ENCODE results near the gene EPN2.
"Not testable (repeated sequence)": the region's sequence is repeated elsewhere in the genome, so short reads cannot be mapped to it uniquely, and the experiment has no call there.

Gene EPN2

DNA sequence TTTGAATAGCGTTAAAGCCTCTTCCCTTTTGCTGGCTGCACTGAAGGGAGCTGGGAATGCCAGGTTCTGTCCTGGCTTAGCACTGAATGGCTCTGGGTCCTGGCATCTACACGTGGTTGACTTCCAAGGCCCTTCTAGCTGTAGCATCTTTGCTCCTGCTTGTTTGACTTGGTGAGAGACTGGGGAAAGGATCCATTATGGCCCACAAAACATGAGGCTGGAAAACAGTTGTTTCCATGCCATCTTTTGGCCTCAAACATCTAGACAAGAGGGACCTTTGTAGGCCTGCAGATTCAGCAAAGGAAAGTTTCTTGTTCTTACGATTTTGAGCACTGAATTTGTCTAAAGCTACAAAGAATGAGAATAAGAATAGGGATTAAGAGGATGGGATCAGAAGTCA, 32.5 kb downstream of the EPN2 start:
- no peak for DNase-seq

DNA sequence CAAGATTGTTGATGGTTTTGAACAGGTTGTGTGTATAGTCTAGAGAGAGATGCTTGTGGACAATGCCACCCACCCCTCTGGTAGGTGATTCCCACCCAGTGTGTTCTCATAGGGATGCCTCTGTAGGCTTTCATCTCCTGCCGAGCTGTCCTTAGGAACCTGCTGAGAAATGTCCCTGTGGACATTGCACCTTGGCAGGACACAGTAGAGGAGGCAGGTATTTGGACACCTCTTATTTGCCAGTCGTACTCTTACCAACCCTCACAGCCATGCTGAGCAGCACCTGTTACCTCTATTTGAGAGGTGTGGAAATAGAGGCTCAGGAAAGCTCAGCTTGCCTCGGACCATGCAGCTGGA, 33.2 kb downstream of the EPN2 start:
- no peak for DNase-seq

DNA sequence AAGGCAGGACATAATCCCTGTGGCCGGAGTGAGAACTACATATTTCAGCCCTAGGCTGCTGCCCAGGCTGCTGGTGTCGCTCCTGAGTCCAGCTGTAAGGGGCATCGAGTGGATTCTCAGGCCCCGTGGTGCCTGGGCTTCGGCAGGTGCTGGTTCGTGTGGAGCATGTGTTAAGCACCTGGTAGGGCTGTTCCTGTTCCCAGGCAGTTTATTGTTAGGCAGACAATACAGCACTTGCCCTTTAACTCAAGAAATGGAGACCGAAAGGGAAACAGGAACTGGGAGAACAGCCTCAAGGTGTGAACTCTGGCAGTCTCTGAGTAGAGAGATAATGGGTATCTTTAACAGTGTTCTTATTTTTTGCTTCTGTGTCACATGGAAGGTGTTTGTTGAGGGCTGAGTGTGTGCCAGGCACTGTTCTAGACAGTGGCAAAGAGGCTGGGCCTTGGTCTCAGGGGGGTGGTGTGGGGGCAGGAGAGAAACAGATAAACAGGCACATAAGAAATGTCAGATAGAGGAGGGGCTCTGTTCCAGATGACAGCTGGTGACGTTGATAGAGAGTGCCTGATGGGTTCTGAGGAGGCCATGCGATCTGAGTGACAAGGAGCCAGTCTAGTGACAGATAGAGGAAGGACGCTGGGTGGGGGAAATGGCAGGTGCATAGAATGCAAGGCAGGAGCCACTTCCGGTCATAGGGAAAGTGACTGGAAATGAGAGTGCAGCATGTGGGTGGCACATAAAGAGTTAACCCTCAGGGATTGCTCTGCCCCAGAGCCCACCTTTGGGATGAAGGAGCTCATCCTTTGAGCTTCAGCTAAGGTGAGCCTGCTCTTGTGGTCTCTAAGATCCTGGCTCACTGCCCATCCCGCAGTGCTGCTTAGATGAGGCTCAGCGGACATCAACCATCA, 33.8 kb downstream of the EPN2 start:
- peak; percentile 96 for DNase-seq

DNA sequence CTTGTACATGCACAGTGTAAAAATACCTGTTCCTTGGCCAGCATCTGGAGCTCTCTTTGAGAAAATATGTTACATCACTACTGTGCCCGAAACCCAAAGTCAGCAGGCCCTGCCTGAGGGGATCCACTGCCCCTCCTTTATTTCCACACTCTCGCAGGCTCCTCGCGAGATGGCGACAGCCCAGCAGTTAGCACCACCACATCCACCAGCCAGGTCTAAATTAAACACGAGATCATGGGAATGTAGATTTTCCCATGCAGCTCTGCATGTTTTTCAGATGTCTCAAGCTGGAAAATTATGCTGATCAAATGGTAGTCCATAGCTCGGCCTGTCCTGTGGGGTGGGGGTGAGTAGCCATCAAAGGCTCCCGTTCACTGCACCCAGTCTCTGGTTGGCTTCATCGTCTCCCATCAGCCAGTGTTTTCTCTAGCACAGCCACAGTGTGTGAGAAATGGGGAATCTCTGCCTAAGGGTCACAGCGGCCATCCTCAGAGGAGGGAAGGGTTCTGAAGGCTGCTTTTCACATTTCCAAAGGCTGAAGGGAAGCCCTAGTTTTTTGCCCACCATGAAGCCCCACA, 34.7 kb downstream of the EPN2 start:
- DNase-seq: no peak

DNA sequence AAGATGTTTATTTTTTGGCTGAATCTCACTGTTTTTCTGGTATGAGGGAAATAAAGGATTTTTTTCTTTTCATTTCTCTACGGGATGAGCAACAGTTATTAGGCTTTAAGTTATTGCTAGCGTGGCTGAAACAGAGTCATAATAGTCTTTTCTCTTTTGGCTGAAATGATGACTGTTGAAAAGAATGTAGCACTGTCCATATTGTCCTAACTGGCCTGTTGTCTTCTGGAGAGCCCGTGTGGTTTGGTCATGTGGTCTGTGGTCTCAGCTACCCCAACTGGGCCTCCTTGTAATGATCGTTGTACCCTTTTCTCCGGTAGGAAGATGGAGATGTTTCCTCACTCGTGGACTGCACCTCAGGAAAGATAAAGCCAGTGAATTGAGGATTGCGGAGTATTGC, 36.6 kb downstream of the EPN2 start:
- DNase-seq: no peak

DNA sequence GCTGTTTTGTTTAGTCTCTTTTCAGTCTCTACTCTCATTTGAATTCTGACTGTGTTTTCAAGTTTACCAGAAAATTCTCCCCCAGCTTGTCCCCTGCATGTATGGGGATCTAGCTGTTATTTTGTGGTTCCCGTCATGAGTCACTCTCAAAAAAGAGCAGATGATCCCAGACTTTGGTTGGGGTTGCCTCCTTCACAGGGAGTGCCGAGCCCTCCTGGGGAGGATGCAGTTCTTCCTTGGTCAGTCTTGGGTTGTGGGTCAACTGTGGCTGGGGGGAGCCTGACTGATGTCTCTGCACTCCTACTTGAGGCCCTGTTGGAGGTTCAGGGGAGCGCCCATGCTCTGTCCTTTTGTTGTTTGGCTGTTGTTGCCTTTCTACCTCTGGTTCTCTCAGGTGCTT, 37.7 kb downstream of the EPN2 start:
- no peak for DNase-seq

DNA sequence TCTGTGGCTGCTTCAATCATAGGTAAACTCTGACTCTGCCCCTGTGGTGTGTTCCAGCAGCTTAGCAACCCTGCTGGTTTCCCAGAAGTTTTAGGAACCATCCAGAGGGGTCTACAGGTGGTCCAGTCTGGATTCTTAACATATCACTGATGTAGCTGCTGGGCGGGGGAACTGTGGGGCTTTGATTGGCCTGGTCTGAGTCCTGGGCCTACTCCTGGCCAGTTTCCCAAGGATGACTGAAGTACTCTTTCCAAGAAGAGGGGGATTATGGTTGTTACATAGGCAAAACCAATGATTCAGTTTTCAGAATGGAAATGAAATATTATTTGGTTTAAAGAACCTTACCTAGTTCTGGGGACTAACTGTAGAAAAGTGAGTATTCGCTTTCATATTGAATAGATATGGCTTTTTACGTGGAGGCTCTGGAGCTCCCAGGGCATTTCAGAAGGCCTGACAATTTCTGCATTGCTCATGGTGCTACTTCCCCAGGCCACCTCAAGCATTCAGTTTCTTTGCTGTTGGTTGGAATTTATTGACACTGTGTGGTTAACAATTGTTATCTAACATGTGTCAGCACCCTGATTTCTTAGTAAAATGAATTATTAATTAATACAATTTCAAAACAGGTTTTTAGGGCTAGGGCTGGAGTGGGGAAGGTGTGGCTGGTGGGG, 38.4 kb downstream of the EPN2 start:
- peak; percentile 36 for DNase-seq

DNA sequence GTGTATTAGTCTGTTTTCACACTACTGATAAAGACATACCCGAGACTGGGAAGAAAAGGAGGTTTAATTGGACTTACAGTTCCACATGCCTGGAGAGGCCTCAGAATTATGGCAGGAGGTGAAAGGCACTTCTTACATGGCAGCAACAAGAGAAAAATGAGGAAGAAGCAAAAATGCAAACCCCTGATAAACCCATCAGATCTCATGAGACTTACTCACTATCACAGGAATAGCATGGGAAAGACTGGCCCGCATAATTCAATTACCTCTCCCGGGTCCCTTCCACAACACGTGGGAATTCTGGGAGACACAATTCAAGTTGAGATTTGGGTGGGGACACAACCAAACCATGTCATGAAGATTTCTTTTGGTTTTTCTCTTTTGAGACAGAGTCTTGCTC, 41.1 kb downstream of the EPN2 start:
- DNase-seq: not testable (repeated sequence)

DNA sequence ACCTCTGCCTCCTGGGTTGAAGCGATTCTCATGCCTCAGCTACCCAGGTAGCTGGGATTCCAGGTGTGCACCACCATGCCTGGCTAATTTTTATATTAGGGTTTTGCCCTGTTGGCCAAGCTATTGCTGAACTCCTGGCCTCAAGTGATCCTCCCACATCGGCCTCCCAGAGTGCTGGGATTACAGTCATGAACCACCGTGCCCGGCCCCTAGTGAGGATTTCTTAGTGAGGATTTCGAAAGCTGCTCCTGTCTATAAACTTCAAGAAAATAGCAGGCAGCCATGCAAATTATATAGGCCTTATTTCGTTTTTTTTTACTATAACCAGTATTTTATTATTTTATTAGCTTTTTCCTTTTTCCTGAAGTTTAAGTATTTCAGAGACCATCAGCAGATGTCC, 41.6 kb downstream of the EPN2 start:
- DNase-seq: no peak

DNA sequence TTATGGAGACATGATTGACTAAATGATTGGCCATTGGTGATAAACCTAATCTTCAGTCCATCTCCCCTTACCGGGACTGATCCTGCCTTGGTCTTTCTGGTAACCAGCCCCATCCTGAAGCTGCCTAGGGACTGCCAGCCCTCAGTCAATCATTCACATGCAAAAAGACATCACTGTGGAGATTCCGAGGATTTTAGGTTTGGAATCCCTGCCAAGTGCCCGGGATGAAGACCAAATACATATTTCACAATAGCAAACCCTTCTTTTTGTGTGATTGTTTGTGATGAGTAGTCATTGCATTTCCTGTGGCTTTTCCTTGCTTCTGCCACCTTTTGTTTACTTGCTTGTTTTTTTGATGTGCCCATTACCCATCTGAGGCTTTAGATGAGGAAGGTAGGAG, 44.0 kb downstream of the EPN2 start:
- no peak for DNase-seq

DNA sequence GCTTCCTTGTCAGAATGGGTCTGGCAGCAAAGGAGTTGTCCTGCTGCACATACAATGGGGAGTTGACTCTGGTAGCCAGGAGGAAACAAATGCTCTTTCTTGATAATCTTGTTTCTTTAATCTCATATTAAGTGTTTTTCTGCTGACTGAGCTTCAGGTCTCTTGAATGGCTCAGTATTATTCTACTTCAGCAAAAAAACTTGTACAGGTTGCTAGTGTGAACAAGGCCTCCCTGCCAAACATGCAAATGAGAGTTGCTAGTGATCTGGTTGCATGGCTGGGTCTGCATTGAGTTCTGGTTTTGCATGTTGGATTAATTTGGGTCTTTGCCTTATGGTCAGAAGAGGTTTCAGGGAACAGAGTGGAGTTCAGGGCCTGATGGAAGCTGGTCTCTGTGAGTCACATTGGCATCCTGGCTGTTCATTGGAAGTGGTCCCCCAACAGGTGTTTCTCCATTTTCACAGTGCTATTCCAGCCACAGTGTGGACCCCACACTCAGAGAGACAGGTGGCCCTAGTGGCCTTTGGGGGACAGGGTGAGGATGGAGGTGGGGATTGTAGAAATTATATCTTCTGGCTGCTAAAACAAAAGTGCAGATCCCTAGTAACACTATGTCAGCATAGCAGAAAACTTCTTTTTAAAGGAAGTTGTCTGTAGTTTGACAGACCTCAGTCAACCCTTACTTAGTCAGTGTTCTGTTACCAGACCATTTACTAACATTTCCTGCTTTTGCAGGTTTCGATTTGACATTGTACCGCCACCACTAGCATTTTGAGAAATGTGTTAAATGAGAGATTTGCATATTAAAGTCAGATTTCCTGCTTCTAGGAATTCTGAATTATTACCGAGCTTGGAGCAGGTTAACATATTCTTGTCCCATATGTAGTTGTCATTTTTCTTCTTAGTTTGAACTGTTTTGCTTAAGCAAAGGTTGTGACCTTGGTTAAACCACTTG, 47.1 kb downstream of the EPN2 start:
- DNase-seq: no peak

DNA sequence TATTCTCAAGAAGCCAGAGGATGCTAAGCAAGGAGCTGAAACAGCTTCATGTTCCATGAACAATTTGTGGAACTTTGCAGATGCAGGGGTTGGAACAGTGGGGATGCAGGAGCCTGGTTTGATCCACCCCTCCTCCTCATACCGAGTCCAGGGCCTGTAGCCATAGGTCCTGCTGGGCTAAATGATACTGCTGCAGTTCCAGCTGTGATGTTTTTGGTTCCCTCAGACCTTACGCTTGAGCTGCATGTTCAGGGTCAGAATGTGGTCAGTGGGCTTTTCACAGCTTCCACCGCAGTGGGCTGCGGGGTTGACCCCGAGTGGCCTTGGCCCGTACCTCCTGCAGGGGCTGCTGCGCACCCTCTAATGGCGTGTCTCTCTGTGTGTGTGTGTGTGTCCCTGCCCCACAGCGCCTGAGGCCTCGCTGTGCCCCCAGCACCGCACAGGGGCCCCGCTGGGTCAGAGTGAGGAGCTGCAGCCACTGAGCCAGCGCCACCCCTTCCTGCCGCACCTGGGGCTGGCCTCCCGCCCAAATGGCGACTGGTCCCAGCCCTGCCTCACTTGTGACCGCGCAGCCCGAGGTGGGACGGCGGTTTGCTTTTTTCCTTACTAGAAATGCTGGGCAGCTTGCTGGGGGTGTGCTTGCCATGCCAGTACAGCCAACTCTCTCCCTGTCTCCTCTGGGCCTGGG, 48.2 kb downstream of the EPN2 start:
- DNase-seq: no peak

DNA sequence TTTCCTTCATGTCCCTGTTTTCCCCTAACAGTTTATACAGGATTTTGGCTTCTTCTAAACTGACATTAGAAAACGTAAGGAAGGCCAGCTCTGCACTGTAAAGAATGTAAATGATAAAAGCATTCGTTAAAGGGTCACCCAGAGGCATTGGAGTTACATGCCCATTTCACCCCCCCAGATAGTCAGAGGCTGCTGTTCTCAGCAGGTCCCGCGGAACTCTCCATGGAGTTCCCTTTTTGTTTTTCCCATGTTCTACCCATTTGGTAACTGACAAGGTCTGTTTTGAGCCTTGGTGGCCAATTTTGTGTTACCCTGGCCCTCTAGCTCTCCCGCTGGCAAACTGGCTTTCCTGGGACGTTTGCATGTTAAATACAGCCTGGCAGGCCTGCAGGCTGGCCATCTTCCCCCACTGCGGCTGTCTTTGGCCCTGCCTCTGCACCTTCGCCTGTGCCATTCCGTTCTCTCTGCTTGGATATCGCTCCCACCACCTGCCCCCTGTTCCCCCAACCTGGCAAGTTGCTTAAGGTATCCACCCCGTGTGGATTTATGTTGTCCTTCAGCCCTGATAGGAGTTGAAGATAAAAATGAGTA, 49.7 kb downstream of the EPN2 start:
- DNase-seq: no peak

DNA sequence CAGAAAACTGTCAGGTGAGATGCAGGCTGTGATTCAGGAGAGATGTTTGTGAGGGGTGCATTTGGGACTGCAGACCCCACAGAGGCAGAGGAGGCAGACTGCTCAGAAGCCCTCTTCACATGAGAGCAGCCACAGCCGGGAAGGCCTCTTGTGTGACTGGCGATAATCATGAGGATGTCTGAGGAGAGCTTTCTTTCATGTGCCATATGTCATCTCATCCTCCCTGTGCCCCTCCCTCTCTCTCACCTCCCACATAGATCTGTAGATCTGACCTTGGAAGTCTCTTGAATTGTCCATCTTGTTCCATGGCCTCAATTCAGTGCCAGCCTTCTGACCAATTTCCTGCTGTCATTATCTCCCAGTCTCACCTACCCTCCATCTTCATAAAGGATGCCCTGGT, 50.5 kb downstream of the EPN2 start:
- DNase-seq: no peak

DNA sequence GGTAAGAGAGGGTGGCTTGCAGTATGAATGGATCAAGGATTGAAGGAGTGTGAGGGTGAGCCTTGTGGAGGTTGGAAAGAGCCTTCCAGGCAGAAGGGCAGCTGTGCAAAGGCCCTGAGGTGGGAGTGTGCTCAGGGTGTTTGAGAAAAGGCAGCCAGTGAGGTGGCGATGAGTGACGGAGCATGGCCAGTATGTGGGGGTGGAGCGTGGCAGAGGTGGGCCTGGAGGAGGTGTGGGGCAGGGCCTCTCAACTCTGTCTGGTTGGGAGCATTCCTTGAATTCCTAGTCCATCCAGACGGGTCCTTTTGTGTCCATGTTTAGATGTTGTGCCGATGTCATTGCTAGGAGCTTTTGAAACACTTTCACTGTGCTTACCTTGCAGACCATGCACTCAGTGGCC, 51.3 kb downstream of the EPN2 start:
- DNase-seq: no peak

DNA sequence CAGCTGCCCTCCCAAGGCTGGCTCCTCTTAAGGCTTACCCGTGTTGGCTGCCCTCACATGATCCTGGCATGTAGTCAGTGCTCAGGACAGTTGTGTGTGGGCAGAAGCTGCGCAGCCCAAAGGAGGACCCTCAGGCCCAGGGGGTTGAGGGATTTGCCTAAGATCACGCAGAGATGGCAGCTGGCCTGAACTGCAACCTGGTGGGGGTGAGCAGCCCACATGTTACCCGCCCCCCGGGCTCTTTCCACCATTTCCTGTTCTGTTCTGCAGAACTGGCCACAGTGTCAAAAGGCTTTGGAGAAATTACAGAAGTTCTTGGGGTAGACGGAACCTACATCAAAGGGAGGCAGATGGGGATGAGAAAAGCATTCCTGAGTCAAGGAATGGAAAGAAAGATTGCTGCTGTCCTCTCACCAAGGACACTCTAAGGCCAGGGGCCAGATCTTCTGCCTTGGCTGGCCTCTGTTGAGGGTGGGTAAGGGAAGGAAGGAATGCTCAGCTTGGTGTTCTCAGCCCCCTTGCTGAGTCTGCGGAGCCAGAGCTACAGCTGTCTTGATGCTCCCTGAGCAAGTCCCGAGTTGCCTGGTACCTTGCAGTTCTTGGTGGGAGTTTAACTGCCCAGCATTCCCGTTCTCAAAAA, 53.0 kb downstream of the EPN2 start:
- DNase-seq: peak; percentile 44

DNA sequence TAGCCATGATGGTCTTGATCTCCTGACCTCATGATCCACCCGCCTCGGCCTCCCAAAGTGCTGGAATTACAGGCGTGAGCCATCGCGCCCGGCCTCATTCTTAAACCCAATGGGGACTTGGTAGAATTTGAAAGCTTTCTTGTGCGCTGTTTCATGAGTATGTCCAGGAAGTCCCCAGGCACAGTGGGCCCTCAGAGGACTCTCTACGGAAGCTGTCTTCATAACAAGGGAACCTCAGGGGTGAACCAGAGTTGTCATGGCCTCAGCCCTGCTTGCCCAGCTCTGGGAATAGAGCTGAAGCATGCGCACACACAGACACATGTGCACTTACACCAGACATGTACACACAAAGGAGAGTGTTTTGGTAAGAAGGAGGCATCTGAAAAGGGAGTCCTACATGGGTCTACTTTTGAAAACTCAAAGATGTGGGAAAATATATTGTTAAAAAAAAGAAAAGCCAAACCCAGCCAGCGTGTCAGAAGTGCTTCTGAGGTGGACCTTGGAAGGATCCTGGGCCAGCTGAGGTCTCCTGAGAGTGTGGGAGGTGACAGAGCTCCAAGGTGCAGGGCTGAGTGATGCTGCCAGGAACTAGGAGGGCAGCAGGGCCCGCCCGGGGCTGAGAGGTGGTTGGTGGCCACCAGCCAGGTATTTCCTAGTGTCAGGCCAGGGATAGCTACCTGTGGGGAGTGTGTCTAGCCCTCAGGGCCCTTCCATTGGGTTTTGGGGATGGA, 54.6 kb downstream of the EPN2 start:
- no peak for DNase-seq

DNA sequence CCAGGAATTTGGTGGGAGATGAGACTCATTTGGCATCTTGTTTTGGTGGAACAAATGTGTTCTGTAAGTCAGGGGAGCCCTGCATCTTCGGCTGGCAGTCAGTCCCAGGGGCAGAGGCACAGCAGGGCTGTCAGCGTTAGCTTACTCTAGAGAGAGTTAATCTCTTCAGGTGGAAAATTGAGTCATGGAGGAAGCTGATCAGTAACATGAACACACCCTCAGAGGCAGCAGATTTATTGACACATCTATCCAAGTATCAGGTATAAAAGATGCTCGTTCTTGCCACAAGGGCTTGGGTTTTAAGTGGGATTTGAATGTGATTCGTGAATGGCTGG, 55.2 kb downstream of the EPN2 start:
- DNase-seq: no peak

DNA sequence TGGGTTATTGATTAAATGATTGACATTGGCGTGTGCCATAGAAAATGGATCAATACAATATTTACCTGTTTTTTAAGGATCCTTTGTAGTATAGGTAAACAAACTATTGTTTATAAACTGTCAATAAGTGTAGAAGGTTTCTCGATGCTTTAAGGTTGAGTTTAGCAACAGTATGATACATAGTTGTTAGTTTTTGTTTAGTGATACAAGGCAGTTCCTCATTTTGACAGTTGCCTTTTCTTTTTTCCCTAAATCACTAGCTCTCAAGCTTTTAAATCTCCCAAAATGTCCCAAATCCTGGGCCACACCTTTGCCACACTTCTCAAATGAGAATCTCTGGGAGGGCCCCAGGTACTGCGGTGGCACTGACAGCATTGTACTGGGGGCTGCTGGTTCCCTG, 57.3 kb downstream of the EPN2 start:
- no peak for DNase-seq

DNA sequence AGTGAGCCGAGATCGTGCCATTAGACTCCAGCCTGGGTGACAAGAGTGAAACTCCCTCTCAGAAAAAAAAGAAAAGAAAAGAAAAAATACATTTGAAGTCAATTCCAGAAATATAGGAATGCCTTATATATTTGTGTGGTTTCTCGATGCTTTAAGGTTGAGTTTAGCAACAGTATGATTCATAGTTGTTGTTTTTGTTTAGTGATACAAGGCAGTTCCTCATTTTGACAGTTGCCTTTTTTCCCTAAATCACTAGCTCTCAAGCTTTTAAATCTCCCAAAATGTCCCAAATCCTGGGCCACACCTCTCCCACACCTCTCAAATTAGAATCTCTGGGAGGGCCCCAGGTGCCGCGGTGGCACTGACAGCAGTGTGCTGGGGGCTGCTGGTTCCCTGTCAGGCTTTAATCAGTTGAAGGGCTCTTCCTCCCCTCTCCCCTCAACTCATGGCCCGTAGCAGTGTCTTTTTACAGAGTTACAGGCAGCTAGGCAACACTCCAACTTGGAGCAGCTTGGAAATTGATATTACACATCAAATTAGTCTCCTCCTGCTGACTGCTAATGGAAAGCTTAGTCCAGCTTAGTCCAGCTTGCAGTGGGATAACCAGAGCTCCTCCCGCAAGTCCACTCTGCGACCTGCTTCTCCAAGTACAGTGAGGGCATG, 58.4 kb downstream of the EPN2 start:
- DNase-seq: no peak

Measured in hematopoietic multipotent progenitor cell treated with erythropoietin and hydrocortisone succinate and interleukin-3 and kit ligand, for 6 days (in vitro differentiated cells).